Activated CD8-positive, alpha-beta memory T cell treated with anti-CD3 and anti-CD28 coated beads for 36 hours (primary cell): ENCODE data around the gene DCXR. TPM values are rescaled to one million over a fixed set of nuclear protein-coding genes. Genes with fewer than 3 reads are reported as not detected.

Experiments
- CTCF ChIA-PET: fragments of 350-600 bp; sonication (Branson Sonifier 250); formaldehyde crosslinking; loops from one replicate; lab custom pipeline; 2021; ENCODE audit warnings: antibody characterized with exemption; lab: Charles Lee
- POLR2A ChIA-PET: fragments of 350-600 bp; sonication (Branson Sonifier 250); formaldehyde crosslinking; loops from one replicate; lab custom pipeline; 2021; ENCODE audit warnings: antibody characterized with exemption; lab: Charles Lee
- total RNA-seq, 2 experiments: library from RNA; stranded (reverse); gene quantifications; one replicate each; pipeline ENCODE4 v1.2.3, GENCODE V29; 2021

The DCXR gene
- total RNA-seq, 2 experiments from 2014 or later, result 119 to 129 TPM

DNA sequence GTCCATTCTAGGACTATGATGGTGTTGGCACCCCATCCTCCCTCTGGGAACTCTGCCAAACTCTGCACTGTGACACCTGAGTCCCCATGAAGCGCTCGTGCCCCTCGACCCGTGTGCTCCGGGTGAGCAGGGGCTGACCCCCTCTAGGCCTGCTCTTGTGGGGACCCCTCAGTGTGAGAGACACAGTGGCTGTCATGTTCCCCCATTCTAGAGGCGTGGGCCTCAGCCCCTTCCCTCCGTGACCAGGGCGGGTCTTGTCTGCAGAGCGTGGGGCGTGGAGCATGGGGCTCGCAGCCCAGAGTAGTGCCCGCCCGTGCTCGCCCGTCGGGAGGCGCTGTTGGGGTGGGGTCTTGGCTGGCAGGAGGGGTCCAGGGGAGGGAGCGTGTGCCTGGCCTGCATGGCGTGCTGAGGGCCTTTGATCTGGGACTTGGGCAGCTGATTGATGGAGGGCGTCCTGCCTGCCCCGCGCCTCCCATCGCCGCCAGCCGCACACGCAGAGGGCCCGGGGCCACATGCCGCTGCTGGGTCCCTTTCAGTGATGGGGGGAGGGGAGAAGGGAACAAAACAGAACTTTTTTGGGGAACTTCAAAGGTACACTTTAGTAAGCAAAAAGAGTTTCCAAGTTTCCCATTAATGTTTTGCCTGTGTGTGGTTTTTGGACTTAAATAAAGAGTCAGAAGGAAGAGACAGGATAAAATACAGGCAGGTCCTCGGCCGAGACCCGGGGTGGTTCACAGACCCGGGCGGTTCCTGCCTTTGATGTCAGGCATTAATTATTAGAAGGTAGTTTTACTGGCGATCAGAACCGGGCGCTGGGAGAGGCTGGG is 37.3 kb downstream of the DCXR start:
- CTCF ChIA-PET, result no interaction called here
- POLR2A ChIA-PET, result no interaction called here

DNA sequence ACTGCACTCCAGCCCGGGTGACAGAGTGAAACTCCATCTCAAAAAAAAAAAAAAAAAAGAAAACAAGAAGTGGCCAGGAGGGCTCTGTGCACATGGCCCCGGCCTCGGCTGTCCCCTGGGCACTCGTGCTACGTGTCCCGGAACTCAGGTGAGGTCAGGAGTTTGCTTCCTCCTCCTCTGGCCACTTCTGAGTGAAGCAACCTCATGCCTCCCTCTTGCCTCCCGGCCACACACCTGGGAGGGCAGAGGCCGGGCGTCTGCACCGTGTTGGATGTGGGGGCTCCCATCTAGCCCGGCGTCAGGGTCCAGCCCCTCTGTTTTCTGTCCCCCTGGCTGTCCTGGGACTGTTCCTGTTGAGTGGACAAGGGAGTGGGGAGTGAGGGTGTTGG is 37.9 kb downstream of the DCXR start:
- CTCF ChIA-PET, result no interaction called here

DNA sequence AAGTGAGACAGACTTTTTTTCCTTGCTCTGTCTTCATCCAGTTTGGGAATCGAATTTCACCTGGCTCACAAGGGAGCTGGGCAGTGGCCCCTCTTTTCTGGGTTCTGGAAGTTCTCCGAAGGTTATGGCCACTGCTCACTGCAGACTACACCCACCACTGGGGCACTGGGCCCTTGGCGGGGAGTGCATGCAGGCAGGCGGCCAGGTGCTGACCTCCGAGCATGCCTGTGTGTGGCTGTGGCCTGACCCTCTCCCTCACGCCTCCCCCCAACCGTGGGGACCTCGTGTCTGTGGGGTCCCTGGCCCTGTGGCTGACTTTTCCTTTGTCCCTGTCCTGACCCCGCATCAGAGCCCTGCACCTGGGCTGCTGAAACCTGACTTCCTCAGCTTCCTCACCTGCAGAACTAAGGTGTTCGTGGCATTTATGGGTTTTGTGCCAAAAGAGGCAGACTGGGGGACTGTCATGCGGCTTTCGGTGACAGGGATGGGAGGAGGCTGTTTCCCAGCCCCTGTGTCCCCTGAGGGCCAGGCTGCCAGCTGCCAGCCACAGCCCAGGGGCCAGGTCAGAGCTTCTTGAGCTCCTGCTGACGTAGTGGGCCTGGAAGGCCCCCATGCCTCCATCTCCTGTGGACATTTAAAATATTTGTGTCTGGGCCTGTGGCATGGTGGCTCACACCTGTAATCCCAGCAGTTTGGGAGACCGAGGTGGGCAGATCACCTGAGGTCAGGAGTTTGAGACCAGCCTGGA is 38.6 kb downstream of the DCXR start:
- CTCF ChIA-PET, result no interaction called here

More for the DNA sequence above, 37.9 kb downstream of the DCXR start:
- POLR2A ChIA-PET, result no interaction called here

DNA sequence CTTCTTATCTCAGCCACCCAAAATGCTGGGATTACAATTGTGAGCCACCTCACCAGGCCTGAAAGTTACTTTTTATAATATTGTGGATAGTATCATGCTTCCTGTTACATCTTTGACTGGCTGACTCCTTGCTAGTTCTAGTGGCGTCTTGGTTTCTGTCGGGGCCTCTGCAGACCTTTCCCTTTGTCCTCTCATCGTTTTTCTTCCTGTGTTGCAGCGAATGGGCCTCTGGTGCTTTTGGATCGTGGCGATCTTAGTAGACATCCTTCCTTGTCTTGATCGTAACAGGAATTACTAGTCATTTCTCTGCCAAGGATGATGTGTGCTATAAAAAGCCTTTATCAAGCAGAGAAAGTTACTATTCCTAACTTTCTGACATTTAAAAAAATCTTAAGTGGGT is 39.3 kb downstream of the DCXR start:
- ChIA-PET POLR2A (interaction anchor here (0.7 kb wide), 1 partner anchor 66 kb away, joined by 4 read pairs; no protein-coding TSS in a partner anchor), CTCF (no interaction called here)

More for the DNA sequence above, 38.6 kb downstream of the DCXR start:
- POLR2A ChIA-PET, result no interaction called here

DNA sequence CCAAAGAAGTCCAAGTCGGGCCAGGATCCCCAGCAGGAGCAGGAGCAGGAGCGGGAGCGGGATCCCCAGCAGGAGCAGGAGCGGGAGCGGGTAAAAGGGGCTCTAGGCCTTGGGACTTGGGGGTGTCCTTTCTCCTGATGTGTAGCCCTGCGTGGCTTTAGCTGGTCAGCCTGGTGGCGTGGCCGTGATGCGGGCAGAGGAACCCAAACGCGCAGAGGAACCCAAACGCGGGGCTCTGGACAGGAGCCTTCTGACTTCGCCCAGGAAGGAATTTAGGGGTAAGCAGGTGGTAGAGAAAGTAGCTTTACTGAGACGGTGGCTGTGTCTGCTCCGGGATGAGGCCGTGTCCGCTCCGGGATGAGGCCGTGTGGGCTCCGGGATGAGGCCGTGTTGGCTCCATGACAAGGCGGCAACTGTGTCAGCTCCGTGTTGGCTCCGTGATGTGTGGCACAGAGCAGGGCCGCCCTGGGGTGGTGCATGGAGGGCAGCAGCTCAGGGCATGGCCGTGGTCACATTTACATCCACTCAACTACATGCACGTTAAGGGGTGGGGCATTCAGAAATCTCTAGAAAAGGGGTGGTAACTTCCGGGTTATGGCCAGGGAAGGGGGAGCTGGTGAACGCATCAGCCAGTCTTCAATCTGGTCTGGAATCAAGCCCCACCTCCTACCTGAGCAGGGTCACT is 40.6 kb downstream of the DCXR start:
- POLR2A ChIA-PET, result interaction anchor here (0.6 kb wide), 1 partner anchor 881 kb away, joined by 3 read pairs; no protein-coding TSS in a partner anchor
- CTCF ChIA-PET, result interaction anchor here (0.7 kb wide), 2 partner anchors 24 to 241 kb away, joined by 3 read pairs; no protein-coding TSS in a partner anchor

DNA sequence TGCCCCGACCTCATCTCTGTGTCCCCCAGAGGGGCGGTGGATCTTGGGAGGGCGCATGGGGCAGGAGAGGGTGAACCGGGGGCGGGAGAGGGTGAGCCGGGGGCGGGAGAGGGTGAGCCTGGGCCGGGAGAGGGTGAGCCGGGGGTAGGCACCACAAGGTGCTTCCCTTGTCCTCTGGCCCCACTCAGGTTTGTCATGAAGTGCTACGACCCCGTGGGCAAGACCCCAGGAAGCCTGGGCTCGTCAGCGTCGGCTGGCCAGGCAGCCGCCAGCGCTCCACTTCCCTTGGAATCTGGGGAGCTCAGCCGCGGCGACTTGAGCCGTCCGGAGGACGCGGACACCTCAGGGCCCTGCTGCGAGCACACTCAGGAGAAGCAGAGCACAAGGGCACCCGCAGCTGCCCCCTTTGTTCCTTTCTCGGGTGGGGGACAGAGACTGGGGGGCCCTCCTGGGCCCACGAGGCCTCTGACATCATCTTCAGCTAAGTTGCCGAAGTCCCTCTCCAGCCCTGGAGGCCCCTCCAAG is 41.2 kb downstream of the DCXR start:
- POLR2A ChIA-PET, result no interaction called here
- CTCF ChIA-PET, result interaction anchor here (0.7 kb wide), 1 partner anchor 25 kb away, joined by 3 read pairs; no protein-coding TSS in a partner anchor

DNA sequence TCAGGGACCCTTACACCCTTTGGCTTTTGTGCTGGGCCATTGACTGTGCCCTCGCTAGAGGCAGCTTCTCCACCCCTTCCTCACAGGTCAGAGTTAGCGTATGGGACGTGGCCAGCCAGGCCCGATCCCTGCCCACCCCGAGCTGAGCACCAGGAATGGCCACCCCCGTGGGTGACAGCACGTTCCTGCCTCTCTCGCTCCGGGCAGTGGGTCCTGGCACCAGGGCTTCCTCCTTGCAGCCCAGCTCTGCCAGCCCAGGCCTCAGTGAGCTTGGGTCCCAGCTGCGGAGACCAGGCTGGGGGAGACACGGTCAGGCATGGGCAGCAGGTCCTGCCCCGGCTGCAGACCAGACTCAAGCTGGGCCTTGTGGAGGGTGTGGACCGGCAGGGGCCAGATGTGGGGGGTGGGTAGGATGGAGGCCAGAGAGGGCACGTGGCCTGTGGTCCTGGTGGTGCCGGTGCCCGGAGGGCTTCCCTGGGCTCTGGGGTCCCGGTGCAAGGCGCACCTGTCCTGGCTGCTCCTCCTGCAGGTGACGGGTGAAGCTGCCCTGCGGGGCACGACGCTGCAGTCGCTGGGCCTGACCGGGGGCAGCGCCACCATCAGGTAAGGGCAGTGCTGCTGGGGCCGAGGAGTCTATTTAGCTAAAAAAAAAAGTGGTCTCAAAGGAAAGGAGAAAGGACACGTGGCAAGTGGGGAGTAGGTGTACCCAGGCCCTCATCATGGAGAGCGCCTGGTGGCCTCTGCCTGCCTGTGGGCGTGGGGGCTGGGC is 41.9 kb downstream of the DCXR start:
- CTCF ChIA-PET, result interaction anchor here (0.8 kb wide), 1 partner anchor 14 kb away, joined by 3 read pairs; no protein-coding TSS in a partner anchor
- POLR2A ChIA-PET, result no interaction called here

DNA sequence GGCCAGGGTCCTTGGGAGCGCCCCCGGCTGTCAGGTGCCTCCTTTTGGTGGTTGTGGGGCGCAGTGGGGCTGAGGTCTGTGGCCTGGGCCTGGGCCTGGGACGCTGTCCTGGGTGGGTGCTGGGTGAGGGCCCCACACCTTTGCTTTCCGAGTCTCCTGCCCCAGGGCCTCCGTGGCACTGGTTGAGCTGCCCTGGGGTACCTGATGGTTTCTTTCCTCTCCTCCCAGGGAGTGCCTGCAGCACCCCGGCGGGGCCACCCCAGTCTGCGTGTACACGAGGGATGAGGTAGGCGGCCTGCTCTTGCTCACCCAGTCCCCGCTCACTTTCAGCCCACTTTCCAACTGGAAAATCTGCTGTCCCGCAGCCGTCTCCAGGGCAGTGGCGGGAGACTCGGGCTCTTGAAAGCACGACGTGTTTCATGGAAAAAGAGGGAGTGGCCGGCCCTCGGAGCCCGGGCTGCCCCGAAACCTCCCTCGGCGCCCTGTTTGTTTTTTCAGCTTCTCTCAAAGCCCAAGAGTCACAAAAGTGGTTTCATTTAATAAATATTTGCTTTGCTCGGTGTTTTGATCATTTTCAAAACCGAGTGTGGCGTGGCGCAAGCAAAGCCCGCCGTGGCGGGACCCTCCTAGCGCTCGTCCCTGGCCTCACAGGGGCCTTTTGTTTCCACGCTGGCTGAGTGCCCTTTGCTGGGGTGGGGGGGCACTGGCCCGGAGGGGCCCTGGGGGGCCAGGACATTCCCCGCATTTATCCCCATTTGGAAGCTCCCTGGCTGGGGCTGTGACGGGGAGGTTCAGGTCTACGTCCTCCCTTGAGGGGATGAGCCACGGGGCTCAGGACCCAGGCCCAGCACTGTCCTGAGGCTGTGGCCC is 42.7 kb downstream of the DCXR start:
- CTCF ChIA-PET, result interaction anchor here (0.8 kb wide), 1 partner anchor 15 kb away, joined by 3 read pairs; no protein-coding TSS in a partner anchor
- POLR2A ChIA-PET, result no interaction called here

DNA sequence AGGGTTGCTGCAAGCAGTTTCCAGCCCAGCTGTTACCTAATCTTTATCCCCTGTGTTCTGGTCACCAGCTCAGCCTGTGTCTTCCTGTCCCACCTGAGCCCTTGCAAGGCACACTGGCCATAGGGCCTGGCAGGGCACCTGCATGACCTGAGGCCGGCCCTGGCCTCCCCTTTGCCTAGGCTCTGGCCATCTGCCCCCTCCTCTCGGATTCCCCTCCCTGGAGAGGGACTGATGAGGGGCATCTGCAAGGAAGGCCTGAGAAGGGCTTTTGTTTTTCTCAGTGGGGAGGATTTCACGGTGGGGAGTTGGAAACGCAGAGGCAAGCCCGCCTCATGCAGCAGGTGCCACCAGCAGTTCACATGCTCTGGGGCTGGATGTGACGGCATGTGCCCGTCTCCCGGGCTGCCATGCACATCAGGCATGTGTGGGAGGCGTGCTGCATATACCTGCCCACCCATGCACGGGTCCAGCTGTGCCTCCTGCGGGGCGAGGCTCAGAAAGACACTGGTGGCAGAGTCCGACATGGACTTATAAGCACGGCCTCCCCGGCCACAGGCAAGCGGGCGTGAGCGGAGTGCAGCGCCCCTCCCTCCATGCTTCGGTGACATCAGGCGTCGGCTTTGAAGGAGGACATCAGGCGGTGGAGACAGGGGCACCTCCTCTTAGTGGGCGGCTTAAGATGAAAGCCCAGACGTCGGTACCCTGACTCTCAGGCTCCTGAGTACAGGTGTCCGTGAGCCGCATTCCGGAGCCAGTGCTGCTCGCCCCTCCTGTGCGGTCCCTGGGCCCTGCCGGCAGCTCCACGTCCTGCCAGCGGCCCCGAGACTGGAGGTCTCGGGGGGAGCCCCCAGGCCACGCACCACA is 43.5 kb downstream of the DCXR start:
- ChIA-PET CTCF (no interaction called here), POLR2A (no interaction called here)

DNA sequence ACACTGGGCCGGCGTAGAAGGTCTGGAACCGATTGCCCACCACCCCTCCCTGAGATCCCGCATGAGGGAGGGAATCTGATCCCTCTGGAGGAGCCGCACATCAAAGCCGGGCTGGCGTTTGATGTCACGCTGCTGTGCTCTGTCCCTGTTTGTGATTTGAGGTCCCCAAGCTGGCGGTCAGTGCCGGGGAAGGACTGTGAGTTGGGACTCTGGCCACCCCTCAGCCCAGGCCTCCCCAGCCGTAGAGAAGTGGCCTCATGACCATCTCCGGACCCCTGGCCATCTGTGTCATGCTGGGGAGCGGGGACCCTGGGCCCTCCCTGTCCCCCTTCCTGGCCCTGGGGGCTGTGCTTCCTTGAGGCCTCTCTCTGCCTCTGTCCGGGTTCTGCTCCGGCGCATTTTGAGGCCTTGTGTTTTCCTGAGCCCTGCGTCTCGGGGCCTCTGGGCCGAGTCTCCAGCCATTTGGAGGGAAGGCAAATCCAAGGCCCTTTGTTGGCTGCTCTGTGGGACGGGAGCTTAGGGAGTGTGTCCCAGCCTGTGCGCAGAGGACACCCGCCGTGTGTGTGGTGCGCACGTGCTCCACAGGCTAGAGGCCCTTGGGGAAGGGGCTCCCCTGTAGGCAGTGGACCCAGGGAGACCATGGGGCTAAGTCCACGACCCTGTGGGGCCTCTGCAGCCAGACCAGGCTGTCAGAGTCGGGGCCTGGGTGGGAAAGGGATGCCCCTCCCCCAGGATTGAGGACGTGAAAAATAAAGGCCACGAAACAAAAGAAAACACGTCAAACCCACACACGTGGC is 45.0 kb downstream of the DCXR start:
- POLR2A ChIA-PET, result no interaction called here

DNA sequence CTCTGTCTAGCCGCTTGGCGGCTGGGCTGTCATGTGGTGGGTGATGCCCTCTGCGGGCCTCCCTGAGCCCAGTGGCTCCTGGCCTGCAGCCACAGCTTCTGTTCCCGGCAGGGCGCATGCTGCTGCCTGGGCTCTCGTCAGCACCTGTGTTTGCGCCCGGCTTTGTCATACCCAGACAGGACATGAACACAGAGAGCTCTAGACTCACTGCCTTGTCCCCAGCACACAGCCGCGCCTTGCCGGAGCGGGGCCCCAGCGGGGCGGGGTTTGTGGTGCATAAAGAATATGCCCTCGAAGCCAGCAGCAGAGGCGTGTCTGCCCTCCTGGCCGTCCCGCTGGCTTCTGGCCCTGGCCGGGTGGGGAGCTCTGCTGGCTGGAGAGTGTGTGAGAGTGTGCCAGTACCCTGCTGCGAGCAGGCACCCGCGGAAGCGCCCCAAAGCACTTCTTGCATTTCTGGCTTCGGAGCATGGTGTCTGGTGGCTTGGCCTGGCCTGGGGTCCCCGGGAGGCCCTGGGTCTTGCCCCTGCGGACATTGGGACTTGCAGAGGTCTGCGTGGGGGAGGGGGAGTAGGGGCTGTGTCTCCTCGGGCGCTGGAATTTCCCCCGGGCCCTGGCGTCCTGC is 45.7 kb downstream of the DCXR start:
- POLR2A ChIA-PET, result interaction anchor here (0.5 kb wide), 1 partner anchor 17 kb away, joined by 3 read pairs; no protein-coding TSS in a partner anchor
- CTCF ChIA-PET, result interaction anchor here (1.5 kb wide), 1 partner anchor 38 kb away, joined by 4 read pairs; no protein-coding TSS in a partner anchor

More for the DNA sequence above, 45.0 kb downstream of the DCXR start:
- CTCF ChIA-PET, result interaction anchor here (1.5 kb wide), 1 partner anchor 38 kb away, joined by 4 read pairs; no protein-coding TSS in a partner anchor

DNA sequence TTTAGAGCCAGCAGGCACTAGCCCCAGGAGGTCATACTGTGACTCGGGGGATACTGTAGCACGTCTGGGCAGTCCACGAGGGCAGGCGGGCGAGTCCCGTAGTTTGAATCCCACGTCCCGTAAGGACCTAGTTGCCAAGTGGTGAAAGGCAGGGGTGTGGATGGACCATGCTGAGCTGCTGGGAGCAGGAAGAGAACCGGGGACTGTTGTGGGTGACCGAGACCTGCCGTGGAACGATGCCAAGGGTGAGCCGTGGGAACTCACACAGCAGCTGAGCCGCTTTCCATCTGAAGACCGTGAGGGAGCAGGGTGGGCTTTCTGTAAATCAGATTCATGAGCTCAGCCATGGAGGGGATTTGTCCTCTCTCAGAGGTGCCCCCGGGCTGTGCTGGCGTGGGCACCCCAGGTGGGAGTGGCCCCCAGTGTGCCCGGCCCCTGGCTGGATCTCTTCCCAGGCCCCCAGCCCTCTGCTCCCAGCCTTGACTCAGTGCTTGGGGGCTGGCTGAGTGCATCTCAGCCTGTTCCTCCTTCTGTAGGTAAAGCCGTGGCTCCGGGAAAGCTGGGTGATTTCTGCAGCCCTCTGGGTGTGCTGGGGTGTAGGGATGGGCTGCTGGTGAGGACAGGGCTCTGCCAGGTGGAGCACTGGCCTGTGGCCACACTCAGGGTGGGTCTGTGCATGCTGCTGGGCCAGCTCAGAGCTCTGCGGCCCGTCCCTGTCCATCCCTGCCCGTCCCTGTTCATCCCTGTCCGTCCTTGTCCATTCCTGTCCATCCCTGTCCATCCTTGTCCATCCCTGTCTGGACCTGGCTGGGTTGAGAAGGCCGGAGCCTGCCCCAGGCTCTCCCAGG is 46.4 kb downstream of the DCXR start:
- ChIA-PET CTCF (interaction anchor here (1.5 kb wide), 1 partner anchor 39 kb away, joined by 4 read pairs; no protein-coding TSS in a partner anchor), POLR2A (interaction anchor here (0.5 kb wide), 1 partner anchor 16 kb away, joined by 3 read pairs; no protein-coding TSS in a partner anchor)

DNA sequence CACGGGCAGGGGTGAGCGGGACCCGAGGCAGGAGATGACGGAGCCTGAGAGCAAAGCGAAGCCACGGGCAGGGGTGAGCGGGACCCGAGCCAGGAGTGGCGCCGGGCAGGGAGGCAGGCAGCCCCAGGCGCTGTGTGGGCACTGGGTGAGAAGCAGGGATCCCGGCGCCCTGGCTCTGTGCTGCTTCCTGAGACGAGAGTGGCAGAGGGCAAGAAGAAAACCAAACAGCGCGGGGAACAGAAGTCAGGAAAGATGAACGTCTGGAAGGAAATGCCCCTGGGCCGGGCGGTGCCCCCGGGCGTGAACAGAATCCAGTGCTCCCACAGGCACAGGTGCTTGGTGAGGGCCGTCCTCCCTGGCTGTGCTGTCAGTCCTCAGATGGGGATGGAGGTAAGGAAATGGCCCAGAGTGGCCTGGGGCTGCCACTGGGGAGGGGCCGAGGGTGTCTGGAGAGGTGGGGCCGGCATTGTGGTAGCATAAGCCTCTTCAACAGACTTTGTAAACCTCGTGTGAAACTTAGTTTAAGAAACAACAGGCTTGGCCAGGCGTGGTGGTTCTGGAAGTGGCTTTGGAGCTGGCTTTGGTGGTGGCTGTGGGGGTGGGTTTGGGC is 50.2 kb downstream of the DCXR start:
- POLR2A ChIA-PET, result no interaction called here
- CTCF ChIA-PET, result no interaction called here

DNA sequence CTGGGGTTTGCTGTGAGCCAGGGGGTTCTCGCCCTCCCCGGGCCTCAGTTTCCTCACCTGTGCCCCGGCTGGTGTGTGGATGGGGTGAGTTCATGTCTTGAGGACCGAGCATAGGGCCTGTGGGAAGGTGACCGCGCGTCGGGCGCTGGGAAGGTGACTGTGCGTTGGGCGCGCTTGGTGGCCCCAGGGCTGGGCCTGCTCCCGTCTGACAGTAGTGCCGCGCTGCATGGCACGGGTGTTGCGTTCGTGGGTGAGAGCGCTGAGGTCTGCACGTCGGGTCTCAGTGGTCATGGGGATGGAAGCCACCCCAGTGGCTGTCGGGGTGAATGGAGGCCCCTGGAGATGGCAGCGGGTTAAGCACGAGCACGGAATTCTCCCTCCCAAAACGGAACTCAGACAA is 50.9 kb downstream of the DCXR start:
- ChIA-PET POLR2A (no interaction called here), CTCF (interaction anchor here (1.6 kb wide), 1 partner anchor 34 kb away, joined by 7 read pairs; no protein-coding TSS in a partner anchor)
